ENCODE measurements around the gene TCEAL2. TPM values are rescaled to one million over a fixed set of nuclear protein-coding genes. Genes with fewer than 3 reads are reported as not detected.
"Not testable (repeated sequence)": the region's sequence is repeated elsewhere in the genome, so short reads cannot be mapped to it uniquely, and the experiment has no call there.

TCEAL2 gene
- total and polyA plus RNA-seq, 2 of the 8 experiments (the other 6 are each of a cell fraction or from before 2014, with no cell fraction given): 15.1 TPM; not detected in 1

GRCh38 chrX:102140876-102141275 is 15.4 kb downstream of the TCEAL2 start:
- POLR2A ChIA-PET (ENCODE audit: partially characterized antibody); H2BK20ac ChIP-seq (ENCODE audit: low read length); H3K79me1 ChIP-seq (ENCODE audit: low read depth, low read length): not testable (repeated sequence)

GRCh38 chrX:102141631-102142030 is 16.2 kb downstream of the TCEAL2 start:
- H3K4me1 ChIP-seq (replicated peaks in 1 of 4; ENCODE audit: control insufficient read depth in 3 of 4, insufficient read depth in 4 of 4, low read length in 3 of 4); H2BK120ac ChIP-seq (replicated peaks; ENCODE audit: low read depth, low read length); POLR2A ChIA-PET (ENCODE audit: partially characterized antibody); H2AK5ac ChIP-seq (ENCODE audit: low read depth, low read length); H3K23ac ChIP-seq (ENCODE audit: insufficient read length); DNase-seq (ENCODE audit: low read depth in 1 of 2, low spot score in 2 of 2); H4K20me1 ChIP-seq (replicated peaks in 1 of 2; ENCODE audit: control insufficient read depth in 1 of 2, insufficient read depth in 2 of 2, low read length in 2 of 2); H3K4me3 ChIP-seq (ENCODE audit: extremely low read depth in 1 of 4, insufficient read depth in 2 of 4, low read depth in 3 of 4, low read length in 4 of 4); H4K91ac ChIP-seq (replicated peaks; ENCODE audit: insufficient read length, low read length); H2BK15ac ChIP-seq (ENCODE audit: low read length); H2BK20ac ChIP-seq (ENCODE audit: low read length); FAIRE-seq; H3K4me2 ChIP-seq (ENCODE audit: insufficient read depth in 1 of 2, low read depth in 2 of 2, low read length in 2 of 2); H3K4ac ChIP-seq (replicated peaks; ENCODE audit: insufficient read length, low read depth, low read length); H3K56ac ChIP-seq (replicated peaks; ENCODE audit: insufficient read length, low read depth, low read length); H3K27me3 ChIP-seq (replicated peaks in 1 of 4; ENCODE audit: control insufficient read depth in 3 of 4, extremely low read depth in 1 of 4, insufficient read depth in 3 of 4, low read length in 3 of 4); CTCF ChIA-PET (ENCODE audit: partially characterized antibody); H3K36me3 ChIP-seq (ENCODE audit: control insufficient read depth in 2 of 4, insufficient read depth in 4 of 4, low read length in 3 of 4); H3K23me2 ChIP-seq (ENCODE audit: low read depth, low read length); H4K5ac ChIP-seq (ENCODE audit: insufficient read length, low read depth, low read length); H2AFZ ChIP-seq (ENCODE audit: low read length); H4K8ac ChIP-seq (ENCODE audit: extremely low read depth, insufficient read depth, low read length); H3K79me2 ChIP-seq (ENCODE audit: control insufficient read depth in 1 of 2, insufficient read depth in 2 of 2, low read length in 2 of 2); H3K9ac ChIP-seq (replicated peaks in 1 of 4; ENCODE audit: extremely low read depth in 1 of 4, low read depth in 3 of 4, low read length in 3 of 4); H2BK5ac ChIP-seq (ENCODE audit: low read depth, low read length); H3K79me1 ChIP-seq (ENCODE audit: low read depth, low read length); H3K14ac ChIP-seq (ENCODE audit: insufficient read length); H3K18ac ChIP-seq (ENCODE audit: extremely low read depth, low read length); H2BK12ac ChIP-seq (ENCODE audit: low read depth, low read length); H3K27ac ChIP-seq (ENCODE audit: low read depth, low read length): not testable (repeated sequence)
- WGBS, 2 experiments (ENCODE audit: extremely low coverage in 1 of 2, insufficient coverage in 1 of 2, insufficient read length in 1 of 2, insufficient replicate concordance in 2 of 2, low coverage in 1 of 2, low lambda C conversion rate in 2 of 2, missing lambda C conversion rate in 1 of 2): no CpG with 5 or more reads among the region's 19 CpGs
- peaks cover 0 to 20% of the 10 kb centered on the region in 2 experiments; a peak in 3 of 4 replicates for H3K9me3 ChIP-seq (ENCODE audit: insufficient read depth in 2 of 2, low read depth in 1 of 2, low read length in 1 of 2)

More at GRCh38 chrX:102140876-102141275, 15.4 kb downstream of the TCEAL2 start:
- H3K36me3 ChIP-seq (ENCODE audit: control insufficient read depth in 2 of 4, insufficient read depth in 4 of 4, low read length in 3 of 4); H3K4me3 ChIP-seq (ENCODE audit: extremely low read depth in 1 of 4, insufficient read depth in 2 of 4, low read depth in 3 of 4, low read length in 4 of 4); H3K27ac ChIP-seq (ENCODE audit: low read depth, low read length); H3K56ac ChIP-seq (replicated peaks; ENCODE audit: insufficient read length, low read depth, low read length); FAIRE-seq; H3K27me3 ChIP-seq (replicated peaks in 1 of 4; ENCODE audit: control insufficient read depth in 3 of 4, extremely low read depth in 1 of 4, insufficient read depth in 3 of 4, low read length in 3 of 4); H2AFZ ChIP-seq (ENCODE audit: low read length); H3K4me1 ChIP-seq (replicated peaks in 1 of 4; ENCODE audit: control insufficient read depth in 3 of 4, insufficient read depth in 4 of 4, low read length in 3 of 4); H4K91ac ChIP-seq (replicated peaks; ENCODE audit: insufficient read length, low read length); CTCF ChIA-PET (ENCODE audit: partially characterized antibody); H3K4ac ChIP-seq (replicated peaks; ENCODE audit: insufficient read length, low read depth, low read length); H4K20me1 ChIP-seq (replicated peaks in 1 of 2; ENCODE audit: control insufficient read depth in 1 of 2, insufficient read depth in 2 of 2, low read length in 2 of 2); H3K4me2 ChIP-seq (ENCODE audit: insufficient read depth in 1 of 2, low read depth in 2 of 2, low read length in 2 of 2); H2BK120ac ChIP-seq (replicated peaks; ENCODE audit: low read depth, low read length); H3K18ac ChIP-seq (ENCODE audit: extremely low read depth, low read length); H2BK12ac ChIP-seq (ENCODE audit: low read depth, low read length); H2BK15ac ChIP-seq (ENCODE audit: low read length); H3K79me2 ChIP-seq (ENCODE audit: control insufficient read depth in 1 of 2, insufficient read depth in 2 of 2, low read length in 2 of 2); H2BK5ac ChIP-seq (ENCODE audit: low read depth, low read length); H2AK5ac ChIP-seq (ENCODE audit: low read depth, low read length); H4K5ac ChIP-seq (ENCODE audit: insufficient read length, low read depth, low read length); H4K8ac ChIP-seq (ENCODE audit: extremely low read depth, insufficient read depth, low read length); H3K14ac ChIP-seq (ENCODE audit: insufficient read length); H3K9ac ChIP-seq (replicated peaks in 1 of 4; ENCODE audit: extremely low read depth in 1 of 4, low read depth in 3 of 4, low read length in 3 of 4); H3K23ac ChIP-seq (ENCODE audit: insufficient read length); DNase-seq (ENCODE audit: low read depth in 1 of 2, low spot score in 2 of 2); H3K23me2 ChIP-seq (ENCODE audit: low read depth, low read length): not testable (repeated sequence)
- 85% methylated on average over 4 of the region's 16 CpGs; no CpG with 5 or more reads in 1 of the 2 experiments for WGBS, 2 experiments (ENCODE audit: extremely low coverage in 1 of 2, insufficient coverage in 1 of 2, insufficient read length in 1 of 2, insufficient replicate concordance in 2 of 2, low coverage in 1 of 2, low lambda C conversion rate in 2 of 2, missing lambda C conversion rate in 1 of 2)
- peaks cover 0 to 24% of the 10 kb centered on the region in 2 experiments; a peak in 3 of 4 replicates for H3K9me3 ChIP-seq (ENCODE audit: insufficient read depth in 2 of 2, low read depth in 1 of 2, low read length in 1 of 2)

Data from H1 (cell line).